Right lung (tissue), 5 donors: ENCODE results near the gene SRSF1. TPM values are rescaled to one million over a fixed set of nuclear protein-coding genes. Genes with fewer than 3 reads are reported as not detected.

ENCODE experiments used
- DNase-seq, 2 donors: peaks; one replicate each; pipeline ENCODE4 v3.0.0-alpha.2; 2013
- polyA plus RNA-seq, 5 donors: library from polyadenylated mRNA; unstranded; fragments of 120-200 nt; gene quantifications; one replicate each; pipeline versions ENCODE4 v1.2.1 to v1.2.3, GENCODE V29; 2013; ENCODE audit warnings: inconsistent platforms in 1 of 5, low replicate concordance in 1 of 5; ENCODE audit not compliant: insufficient read length in 5 of 5, insufficient read depth in 1 of 5

The SRSF1 gene
- polyA plus RNA-seq, 5 donors: 279 to 434 (median 362) TPM

DNA sequence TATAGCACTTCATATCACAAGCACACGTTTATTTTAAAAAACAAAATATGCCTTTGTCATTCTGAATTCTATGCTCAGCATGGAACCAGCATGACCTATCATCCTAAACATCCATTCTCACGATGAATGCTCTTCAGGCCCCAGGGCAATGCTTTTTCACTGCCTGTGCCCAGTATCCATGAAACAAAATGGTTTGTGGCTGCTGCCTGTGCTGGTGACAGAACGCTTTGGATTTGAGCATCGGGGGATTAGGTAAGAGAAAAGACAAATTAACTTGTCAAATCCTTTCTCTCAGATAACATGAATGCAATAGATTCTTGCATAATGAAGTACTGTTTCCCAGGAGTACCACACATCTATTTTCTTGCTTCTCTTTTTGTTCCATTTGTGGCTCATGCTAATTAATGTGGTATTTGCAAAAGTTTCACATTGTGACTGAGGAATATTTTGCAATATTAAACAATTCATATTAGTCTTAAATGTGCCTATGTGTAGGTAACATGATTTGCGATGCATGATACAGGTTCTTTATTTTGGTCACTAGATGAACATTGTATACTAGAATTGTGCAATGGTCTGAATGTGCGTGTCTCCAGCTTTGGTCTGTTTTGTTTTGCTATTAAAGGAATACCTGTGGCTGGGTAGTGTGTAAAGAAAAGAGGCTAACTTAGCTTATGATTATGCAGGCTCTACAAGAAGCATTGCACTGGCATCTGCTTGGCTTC lies 25.8 kb upstream of the SRSF1 start:
- DNase-seq: no peak

DNA sequence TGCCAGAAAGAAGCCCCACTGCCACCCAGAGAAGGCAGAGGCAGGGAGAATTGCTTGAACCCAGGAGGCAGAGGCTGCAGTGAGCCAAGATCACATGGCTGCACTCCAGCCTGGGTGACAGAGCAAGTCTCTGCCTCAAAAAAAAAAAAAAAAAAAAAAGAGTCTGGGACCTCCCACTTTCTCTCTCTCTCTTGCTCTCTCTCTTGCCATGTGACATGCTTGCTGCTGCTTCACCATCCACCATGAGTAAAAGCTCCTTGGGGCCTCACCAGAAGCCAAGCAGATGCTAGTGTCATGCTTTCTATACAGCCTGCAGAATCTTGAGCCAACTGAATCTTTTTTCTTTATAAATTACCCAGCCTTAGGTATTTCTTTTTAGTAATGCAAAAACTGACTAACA lies 21.5 kb upstream of the SRSF1 start:
- DNase-seq: no peak

DNA sequence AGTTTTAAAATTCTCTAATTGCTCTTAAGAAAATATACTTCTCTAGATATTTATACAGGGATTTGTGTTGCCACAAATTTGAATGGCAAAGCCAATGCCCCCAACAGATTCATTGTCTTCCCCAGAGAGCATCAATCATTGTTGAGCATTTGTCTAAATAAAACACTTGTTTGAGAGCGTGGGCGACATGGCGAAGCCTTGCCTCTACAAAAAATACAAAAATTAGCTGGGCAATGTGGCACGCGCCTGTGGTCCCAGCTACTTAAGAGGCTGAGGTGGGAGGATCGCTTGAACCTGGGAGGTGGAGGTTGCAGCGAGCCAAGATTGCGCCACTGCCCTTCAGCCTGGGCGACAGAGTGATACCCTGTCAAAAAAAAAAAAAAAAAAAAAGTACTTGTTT lies 13.4 kb upstream of the SRSF1 start:
- DNase-seq: no peak

DNA sequence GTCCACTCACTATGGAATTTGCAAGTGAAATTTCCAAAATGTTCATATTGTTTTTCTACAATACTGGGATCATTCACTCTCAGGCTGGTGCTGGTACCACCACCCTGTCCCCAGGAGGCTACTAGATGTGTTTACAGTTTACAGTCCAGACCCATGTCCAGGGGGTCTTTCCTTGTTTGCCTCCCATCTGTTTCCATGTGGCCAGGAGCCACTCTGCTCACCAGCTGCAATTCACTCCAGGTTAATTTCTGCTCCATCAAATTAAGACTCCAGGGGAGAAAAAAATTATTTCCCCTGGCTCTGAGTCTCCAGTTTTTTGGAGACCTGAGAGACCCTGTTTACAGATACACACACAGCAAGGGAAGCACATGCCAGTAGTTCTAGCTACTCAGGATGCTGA lies 12.5 kb upstream of the SRSF1 start:
- DNase-seq: no peak

DNA sequence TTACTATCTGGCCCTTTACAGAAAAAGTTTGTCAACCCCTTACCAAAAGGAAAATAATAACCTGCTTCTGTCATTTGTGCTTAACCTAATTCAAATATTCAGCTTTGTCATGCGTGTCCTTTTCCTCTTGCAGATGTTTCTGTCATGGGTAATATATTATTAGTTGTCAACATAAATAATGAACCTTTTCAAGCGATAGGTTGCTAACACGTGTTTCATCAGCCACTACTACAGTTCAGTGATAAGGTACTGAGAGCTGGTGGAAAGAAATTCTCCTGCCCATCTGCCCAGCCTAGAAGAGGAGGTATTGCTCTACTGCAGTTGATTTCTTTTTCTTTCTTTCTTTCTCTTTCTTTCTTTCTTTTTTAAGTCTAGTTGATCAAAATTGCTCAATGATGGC lies 12.0 kb upstream of the SRSF1 start:
- no peak for DNase-seq

DNA sequence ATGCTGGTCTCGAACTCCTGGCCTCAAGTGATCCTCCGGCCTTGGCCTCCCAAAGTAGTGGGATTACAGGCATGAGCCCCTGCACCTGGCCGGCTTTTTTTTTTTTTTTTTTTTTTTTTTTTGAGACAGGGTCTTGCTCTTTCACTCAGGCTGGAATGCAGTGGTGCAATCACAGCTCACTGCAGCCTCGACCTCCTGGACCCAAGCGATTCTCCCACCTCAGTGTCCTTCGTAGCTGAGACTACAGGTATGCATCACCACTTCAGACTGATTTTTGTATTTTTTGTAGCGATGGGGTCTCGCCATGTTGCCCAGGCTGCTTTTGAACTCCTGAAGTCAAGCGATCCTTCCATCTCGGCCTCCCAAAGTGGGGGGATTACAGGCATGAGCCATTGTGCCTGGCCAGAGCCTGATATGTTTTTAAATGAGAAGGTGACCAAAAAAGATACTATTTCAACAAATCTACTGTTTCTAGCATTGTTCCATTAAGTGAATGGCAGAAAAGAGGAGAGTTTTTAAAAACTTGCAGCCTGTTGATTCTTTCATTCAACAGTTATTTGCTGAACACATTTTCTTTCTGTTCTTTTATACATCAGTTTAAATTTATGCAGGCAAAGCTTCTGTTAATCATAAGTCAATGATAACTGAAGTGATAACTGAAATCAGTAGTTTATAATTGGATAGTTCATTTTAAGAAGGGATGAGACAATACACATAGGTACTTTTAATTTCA lies 3.2 kb upstream of the SRSF1 start:
- no peak for DNase-seq

DNA sequence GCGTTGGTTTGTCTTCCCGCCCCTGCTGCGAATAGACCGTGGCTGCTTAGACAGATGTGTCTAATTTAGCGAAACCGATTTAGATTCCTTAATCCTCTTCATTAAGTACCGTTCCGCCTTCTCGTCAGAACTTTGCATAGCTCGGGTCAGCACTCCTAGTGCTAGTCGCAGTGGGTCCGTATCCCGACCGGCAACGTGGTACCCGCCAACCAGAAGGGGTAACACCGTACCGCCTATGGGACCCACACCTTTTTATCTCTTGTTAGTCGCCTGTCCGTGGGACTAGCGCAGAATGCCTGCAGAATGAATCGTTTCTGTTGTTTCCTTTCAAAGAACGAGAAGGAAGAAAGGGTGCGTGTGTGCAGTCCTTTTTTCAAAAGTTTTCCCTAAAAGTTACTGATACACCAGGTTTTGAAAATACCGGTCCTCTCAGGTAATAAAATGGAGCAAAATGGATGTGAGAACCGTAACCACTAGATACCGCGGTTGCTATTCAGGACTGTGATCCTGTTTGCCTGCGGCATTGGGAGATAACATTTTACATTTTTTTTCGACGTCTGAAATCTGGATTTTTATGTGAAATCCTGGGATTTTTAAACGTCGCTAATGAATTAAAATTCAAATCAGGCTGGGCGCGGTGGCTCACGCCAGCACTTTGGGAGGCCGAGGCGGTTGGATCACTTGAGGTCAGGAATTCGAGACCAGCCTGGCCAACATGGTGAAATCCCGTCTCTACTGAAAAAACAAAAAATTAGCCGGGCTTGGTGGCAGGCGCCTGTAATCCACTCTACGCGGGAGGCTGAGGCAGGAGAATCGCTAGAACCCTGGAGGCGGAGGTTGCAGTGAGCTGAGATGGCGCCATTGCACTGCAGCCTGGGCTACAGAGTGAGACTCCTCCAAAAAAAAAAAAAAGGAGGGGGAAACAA lies 998 bp upstream of the SRSF1 start:
- DNase-seq: no peak

DNA sequence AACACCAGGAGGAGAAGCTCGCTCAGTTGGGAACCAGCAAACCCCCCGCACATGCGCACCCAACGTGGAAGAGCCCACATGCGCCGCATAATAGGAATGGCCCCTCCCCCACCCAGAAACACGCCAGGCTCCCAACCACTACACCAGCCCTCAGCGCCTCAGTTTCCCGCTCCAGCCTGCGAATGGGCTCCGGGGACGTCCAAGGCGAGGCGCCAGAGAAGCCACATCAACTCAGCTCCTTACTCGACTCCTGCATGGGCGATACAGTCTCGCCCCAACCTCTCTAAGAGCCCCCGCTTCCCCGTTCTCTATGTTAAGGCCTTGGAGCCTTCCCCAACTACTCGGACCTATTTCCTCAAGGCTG lies 504 bp downstream of the SRSF1 start:
- DNase-seq: peak; percentile 78 to 80

DNA sequence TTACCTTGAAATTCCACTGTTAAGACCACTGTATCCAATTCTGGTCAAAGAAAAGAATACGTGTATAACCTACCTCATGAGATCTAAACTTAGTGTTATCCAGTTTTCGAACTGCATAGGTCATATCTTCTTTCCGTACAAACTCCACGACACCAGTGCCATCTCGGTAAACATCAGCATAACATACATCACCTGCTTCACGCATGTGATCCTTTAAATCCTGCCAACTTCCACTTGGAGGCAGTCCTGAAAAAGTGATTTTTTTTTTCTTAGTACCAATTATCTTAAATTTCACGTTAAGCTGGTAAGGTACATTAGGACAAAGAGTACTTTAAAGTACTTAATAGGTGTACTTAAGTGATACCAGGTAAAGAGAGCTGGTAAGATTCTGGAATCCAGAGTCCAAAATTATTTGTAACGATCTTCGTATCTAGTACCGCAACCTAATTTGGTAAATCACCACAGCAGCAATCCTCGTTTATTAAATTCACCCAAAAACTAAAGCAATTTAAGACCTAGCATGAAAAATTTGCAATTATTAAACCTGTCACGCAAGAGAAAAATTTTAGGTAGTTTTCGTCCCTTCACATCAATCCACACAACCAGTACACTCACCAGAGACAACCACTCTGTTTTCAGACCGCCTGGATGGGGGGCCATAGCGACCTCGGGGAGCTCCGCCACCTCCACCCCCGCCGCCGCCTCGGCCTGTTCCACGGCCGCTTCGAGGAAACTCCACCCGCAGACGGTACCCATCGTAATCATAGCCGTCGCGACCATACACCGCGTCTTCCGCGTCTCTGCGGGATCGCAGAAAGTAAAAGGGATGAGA lies 1.1 kb downstream of the SRSF1 start:
- no peak for DNase-seq

DNA sequence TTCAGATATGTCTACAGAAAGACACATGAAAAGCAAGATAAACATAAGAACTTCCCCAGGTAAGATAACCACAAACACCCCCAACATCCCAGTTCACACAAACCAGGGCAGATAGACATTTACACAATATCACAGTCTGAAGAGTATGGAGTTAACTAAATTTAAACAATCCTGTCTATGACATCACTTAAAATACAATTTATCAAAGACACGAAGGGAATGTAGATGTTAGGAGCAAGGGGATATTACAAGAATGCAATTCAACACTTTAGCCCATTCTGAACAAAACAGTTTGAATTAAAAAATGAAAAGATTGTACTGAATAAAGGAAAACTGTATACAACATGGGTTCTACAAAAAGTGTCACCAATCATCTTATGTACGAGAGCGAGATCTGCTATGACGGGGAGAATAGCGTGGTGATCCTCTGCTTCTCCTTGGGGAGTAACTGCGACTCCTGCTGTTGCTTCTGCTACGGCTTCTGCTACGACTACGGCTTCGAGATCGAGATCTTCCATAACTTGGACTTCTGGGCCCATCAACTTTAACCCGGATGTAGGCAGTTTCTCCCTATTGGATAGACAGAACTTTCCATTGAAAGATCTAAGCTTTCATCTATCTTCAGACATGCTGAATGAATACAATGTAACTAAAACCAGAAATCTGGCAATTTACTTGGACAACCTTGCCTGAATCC lies 1.9 kb downstream of the SRSF1 start:
- DNase-seq: no peak

DNA sequence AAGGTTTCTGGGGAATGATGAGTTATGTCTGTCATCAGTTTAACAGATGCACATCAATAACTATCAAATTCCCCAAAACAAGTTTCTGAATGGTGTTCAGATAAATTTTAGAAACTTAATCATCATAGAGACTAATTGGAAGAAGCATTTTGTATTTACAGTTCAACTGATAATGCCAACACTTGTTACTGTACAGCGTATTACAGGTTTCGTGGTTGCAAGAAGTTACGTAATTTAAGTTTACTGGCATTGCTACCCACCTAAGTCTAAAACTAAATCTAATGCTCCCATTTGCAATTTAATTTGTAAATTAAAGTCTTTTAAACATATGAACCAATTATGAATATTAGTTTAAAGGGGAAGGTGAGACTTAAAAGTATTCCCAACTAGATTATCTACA lies 3.0 kb downstream of the SRSF1 start:
- DNase-seq: no peak

DNA sequence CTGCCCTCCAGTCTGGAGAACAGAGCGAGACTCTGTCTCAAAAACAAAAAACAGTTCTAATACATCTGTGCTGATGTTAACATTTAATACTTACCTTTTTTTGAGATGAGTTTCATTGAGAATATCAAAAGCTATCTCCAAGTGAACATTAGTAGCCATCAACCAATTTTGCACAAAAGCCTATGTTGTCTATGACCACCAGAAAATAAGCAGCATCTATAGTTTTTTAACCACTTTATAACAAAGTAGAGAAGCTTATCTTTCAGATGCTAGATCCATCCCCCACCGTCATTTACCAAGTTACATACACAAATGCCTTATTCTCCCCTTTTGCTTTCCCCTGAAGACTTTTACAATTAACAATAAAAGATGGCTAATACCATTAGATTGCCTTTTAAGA lies 4.1 kb downstream of the SRSF1 start:
- DNase-seq: no peak

DNA sequence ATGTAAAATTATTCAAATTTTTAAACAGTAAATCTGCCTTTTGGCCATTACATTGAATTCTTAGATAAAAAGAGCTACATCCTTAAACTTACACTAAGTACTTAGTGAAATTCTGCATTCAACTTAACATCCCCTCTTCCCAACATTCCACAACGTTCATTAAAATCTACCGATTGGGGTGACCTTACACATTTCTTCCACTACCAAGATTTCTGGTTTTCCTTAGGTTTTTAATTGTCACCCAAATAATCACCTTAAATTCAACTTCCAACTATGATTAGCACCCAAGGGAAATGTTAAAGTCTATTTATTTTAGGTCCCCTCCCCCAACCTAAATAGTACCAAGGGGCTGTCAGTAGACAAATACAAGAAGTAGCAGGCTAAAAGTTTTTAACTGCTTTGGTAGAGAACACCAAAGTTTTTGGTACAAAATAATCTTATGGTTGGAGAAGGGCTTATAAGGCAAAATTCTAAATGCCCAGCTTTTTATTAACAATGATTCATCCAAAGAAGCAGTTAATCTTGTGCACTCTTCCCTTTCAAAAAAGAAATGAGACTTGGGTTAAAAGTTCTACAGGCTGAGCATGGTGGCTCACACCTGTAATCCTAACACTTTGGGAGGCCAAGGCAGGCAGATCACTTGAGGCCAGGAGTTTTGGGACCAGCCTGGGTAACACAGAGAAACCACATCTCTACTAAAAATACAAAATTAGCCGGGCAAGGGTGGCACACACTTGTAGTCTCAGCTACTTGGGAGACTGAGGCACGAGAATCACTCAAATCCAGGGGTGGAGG lies 4.7 kb downstream of the SRSF1 start:
- DNase-seq: no peak

DNA sequence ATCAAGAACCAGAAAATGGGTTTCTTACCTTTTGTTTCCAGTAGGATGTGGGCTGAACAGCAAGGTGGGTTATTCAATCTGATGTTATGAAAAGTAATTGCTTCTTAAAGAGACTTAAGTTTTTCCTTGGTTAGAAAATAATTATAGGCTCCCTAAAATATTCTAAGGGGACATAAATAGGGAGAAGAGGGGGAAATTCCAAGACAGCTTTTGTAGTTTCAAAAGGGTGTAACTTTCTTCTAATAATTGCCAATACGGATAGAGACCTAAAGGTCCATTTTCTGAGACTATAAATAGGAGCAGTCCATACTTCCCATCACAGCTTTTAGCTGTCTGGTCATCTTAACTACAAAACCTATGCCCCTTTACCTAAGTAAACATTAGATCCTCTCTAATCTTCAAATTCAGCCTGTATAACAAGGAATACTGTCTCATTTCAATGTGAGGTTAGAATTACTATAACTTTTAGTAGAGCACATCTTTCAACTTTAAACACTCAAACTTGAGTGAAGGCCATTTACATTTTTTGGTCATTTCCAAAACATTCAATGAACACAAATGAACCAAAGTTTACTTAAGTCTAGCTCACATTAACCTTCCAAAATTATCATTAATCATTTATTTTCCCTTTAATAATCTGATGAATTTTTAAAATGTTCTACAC lies 5.5 kb downstream of the SRSF1 start:
- DNase-seq: no peak

DNA sequence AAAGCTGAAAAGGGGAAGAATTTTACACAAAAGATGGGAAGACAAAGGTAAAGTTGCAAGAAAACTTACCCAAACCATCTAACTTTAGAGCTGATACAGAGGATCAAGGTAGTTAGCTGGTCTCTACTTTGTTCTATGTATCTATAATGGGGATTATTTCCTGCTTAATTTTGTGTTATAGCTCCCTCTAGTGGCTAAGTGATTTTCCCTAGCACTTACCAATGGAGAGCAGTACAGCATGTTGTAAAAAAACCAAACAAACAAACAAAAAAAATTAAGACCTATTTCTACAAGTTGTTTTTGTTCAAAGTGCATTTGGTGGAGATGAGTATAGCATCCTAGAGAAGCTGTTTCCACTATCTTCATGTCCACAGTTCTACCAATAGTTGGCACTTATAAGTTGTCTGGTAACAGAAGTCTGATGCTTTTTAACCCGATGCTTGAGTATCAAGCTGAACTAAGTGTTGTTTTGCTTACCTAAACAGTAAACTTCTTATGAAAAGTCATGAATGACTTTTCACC lies 7.5 kb downstream of the SRSF1 start:
- DNase-seq: peak; percentile 56 to 70

DNA sequence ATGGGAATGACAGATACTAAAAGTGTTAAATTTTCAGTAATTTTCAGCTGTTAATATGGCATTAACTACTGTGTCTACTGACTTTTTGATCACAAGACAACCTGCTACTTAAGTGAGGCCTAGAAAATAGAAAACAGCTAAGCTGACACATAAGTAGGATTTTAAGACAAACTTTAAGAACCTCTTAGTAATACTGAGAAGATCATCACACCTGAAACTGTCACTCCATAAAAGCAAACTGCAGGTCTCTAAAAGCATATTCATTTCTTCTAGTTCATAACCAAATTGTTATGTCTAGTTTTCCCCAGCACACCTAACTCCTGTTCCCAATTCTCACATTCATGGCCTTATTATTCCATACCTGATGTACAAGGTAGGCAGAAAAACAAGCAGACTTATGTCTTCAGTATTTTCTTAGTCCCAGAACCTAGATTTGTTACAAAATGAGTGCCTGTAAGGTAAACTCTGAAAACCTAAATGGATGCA lies 8.0 kb downstream of the SRSF1 start:
- no peak for DNase-seq

DNA sequence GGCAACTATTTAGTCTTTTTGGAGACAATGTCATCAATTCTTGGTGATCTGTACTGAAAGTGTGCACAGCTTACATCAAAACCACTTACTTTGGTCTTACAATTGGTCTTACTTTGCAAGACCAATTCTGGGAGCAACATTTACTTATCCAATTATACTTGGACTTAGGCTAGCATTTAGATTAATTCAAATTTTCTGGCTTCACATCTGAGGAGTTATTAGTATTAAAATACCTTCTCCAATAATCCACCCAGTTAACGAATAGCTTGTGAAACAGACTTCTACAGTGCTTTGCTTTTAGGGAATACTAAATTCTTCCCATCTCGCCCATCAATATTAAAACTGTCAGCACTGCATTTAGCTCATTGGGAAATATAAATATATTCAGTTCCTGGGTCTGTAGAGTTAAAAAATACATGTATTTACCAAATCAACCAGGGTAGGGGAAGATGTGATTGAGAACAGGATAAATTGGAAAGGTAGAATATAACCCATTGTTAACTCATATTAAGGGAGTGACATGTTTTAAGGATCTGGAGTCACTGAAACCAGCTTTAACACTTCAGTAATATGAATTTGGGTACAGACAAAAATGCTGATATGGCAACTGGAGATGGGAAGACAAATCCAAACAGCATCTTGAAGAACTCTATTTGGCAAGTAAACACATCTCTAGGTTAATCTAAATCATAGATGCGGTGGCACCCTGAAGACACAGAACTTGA lies 9.8 kb downstream of the SRSF1 start:
- DNase-seq: no peak
